Measurements from ENCODE around the gene CFAP52.

Gene CFAP52

GRCh38 chr17:9532715-9533114, 43.7 kb upstream of the CFAP52 start:
- Histone ChIP-seq H3K36me3 (ENCODE audit: control insufficient read depth in 2 of 2, insufficient read depth in 1 of 2, low read length in 2 of 2) (peaks cover 0 to 4% of the 10 kb centered on the region in 2 experiments; a peak in 1 of 3 replicates), H3K4me1 (ENCODE audit: control insufficient read depth, insufficient read depth, low read length) (peaks cover 10% of the 10 kb centered on the region), H3K4me3 (ENCODE audit: low read depth, low read length) (no peak overlapping the region), H3K9me3 (ENCODE audit: control insufficient read depth, insufficient read depth, low read depth, low read length) (no peaks in the 10 kb centered on the region), H3K27ac (ENCODE audit: extremely low read depth, low read depth, low read length) (no peak overlapping the region)
- CTCF ChIA-PET = interaction anchor here (1.0 to 2.3 kb wide), 3 partner anchors 8 to 396 kb away, joined by 3 to 16 read pairs (median 4); no protein-coding TSS in a partner anchor
- POLR2A ChIA-PET = no interaction called here
- TF ChIP-seq ZNF112 (tag by site-specific recombination; IDR thresholded peaks at IDR 0.05) = no peak

- TF ChIP-seq ZNF23 (tag by site-specific recombination; IDR thresholded peaks at IDR 0.05; ENCODE audit: borderline replicate concordance) (no peak), ZNF514 (tag by site-specific recombination; IDR thresholded peaks at IDR 0.05) (no peak), ZNF140 (tag by site-specific recombination; IDR thresholded peaks at IDR 0.05) (no peak), ZNF654 (tag by site-specific recombination; IDR thresholded peaks at IDR 0.05; ENCODE audit: low read depth) (no peak), KLF9 (tag by site-specific recombination; IDR thresholded peaks at IDR 0.05; ENCODE audit: low read depth) (no peak), KLF1 (tag by site-specific recombination; IDR thresholded peaks at IDR 0.05) (no peak), ZNF354C (tag by site-specific recombination; IDR thresholded peaks at IDR 0.05; ENCODE audit: borderline replicate concordance, low read depth) (no peak), ZNF530 (tag by site-specific recombination; IDR thresholded peaks at IDR 0.05; ENCODE audit: low read depth) (no peak), GLI2 (tag by site-specific recombination; IDR thresholded peaks at IDR 0.05; ENCODE audit: borderline replicate concordance, low read depth) (no peak)
- TF ChIP-seq, protein P1, sequence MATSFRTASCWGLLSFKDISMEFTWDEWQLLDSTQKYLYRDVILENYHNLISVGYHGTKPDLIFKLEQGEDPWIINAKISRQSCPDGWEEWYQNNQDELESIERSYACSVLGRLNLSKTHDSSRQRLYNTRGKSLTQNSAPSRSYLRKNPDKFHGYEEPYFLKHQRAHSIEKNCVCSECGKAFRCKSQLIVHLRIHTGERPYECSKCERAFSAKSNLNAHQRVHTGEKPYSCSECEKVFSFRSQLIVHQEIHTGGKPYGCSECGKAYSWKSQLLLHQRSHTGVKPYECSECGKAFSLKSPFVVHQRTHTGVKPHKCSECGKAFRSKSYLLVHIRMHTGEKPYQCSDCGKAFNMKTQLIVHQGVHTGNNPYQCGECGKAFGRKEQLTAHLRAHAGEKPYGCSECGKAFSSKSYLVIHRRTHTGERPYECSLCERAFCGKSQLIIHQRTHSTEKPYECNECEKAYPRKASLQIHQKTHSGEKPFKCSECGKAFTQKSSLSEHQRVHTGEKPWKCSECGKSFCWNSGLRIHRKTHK (tag by site-specific recombination; IDR thresholded peaks at IDR 0.05) = no peak
- CTCF ChIA-PET = interaction anchor here (1.0 to 2.3 kb wide), 3 partner anchors 9 to 395 kb away, joined by 3 to 16 read pairs (median 4); no protein-coding TSS in a partner anchor
- POLR2A ChIA-PET = no interaction called here
Measured at GRCh38 chr17:9533441-9533840, 43.0 kb upstream of the CFAP52 start.

DNA sequence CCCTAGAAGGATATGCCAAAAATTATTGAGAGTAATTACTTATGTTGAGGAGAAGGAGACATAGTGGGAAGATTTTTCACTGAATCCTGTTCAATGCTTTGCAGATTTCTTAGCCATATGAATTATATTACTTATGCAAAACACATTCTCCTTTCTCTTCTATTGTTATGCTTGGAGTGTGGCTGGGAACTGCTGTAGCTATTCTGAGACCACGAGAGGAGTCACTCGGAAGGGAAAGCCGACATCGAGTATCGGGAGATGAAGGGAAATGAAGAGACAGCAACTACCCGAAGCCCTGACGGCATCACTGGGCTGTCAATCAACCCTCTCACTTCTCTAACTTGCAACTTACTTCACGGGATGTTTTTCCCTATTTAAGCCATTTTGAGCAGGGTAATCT, 40.4 kb upstream of the CFAP52 start:
- Histone ChIP-seq H3K9me3 (ENCODE audit: control insufficient read depth, insufficient read depth, low read depth, low read length) (no peaks in the 10 kb centered on the region), H3K27ac (ENCODE audit: extremely low read depth, low read depth, low read length) (no peak overlapping the region), H3K36me3 (ENCODE audit: control insufficient read depth in 2 of 2, insufficient read depth in 1 of 2, low read length in 2 of 2) (peaks cover 0 to 4% of the 10 kb centered on the region in 2 experiments; a peak in 1 of 3 replicates), H3K4me1 (ENCODE audit: control insufficient read depth, insufficient read depth, low read length) (peaks cover 5% of the 10 kb centered on the region), H3K4me3 (ENCODE audit: low read depth, low read length) (no peak overlapping the region)
- ChIA-PET CTCF (interaction anchor here (1.2 kb wide), 1 partner anchor 19 kb away, joined by 4 read pairs; no protein-coding TSS in a partner anchor), POLR2A (no interaction called here)
- no peak for TF ChIP-seq ZNF184 (tag by site-specific recombination; IDR thresholded peaks at IDR 0.05)
- TF ChIP-seq RBAK (tag by site-specific recombination; IDR thresholded peaks at IDR 0.05) = no peak
- TF ChIP-seq ZNF324 (tag by site-specific recombination; IDR thresholded peaks at IDR 0.05) = no peak
- TF ChIP-seq ZNF214 (tag by site-specific recombination; IDR thresholded peaks at IDR 0.05; ENCODE audit: borderline replicate concordance) = no peak
- TF ChIP-seq ZNF660 (tag by site-specific recombination; IDR thresholded peaks at IDR 0.05) = no peak
- no peak for TF ChIP-seq ZNF677 (tag by site-specific recombination; IDR thresholded peaks at IDR 0.05)
- TF ChIP-seq ZNF571 (tag by site-specific recombination; IDR thresholded peaks at IDR 0.05) = no peak
- no peak for TF ChIP-seq ZSCAN4 (tag by site-specific recombination; IDR thresholded peaks at IDR 0.05)
- TF ChIP-seq ZEB2 (tag by site-specific recombination; IDR thresholded peaks at IDR 0.05) = no peak
- TF ChIP-seq PRDM10 (tag by site-specific recombination; IDR thresholded peaks at IDR 0.05) = no peak
- no peak for TF ChIP-seq SETDB1 (IDR thresholded peaks at IDR 0.05; ENCODE audit: insufficient read length, low read length)
- TF ChIP-seq REST (tag by site-specific recombination; IDR thresholded peaks at IDR 0.05) = no peak

More at GRCh38 chr17:9533441-9533840, 43.0 kb upstream of the CFAP52 start:
- no peak overlapping the region for H3K27ac ChIP-seq (ENCODE audit: extremely low read depth, low read depth, low read length)
- no peak overlapping the region for H3K4me3 ChIP-seq (ENCODE audit: low read depth, low read length)
- H3K9me3 ChIP-seq (ENCODE audit: control insufficient read depth, insufficient read depth, low read depth, low read length) = no peaks in the 10 kb centered on the region
- H3K4me1 ChIP-seq (ENCODE audit: control insufficient read depth, insufficient read depth, low read length) = peaks cover 10% of the 10 kb centered on the region
- peaks cover 0 to 4% of the 10 kb centered on the region in 2 experiments; a peak in 1 of 3 replicates for H3K36me3 ChIP-seq (ENCODE audit: control insufficient read depth in 2 of 2, insufficient read depth in 1 of 2, low read length in 2 of 2)

All from HEK293 (cell line).